Esophagus muscularis mucosa (tissue), 3 donors: ENCODE data around the gene C11orf24.

Experiments used
- CTCF ChIP-seq, 3 experiments: fragments of 200-600 bp in 2 of 3; fragments of 450-650 bp in 1 of 3; sonication (generic) in 2 of 3; IDR thresholded peaks; one replicate each; pipeline ENCODE4 v1.5.1; 2017 to 2019; ENCODE audit warnings: antibody characterized with exemption in 3 of 3, mild to moderate bottlenecking in 2 of 3, moderate library complexity in 1 of 3
- POLR2A ChIP-seq: fragments of 450-650 bp; IDR thresholded peaks from one replicate; pipeline ENCODE4 v1.6.1; 2017; ENCODE audit warnings: antibody characterized with exemption, moderate library complexity, mild to moderate bottlenecking, low read depth

GRCh38 chr11:68251765-68252164, 20.0 kb downstream of the C11orf24 start:
- TF ChIP-seq POLR2A: no peak
- TF ChIP-seq CTCF (IDR thresholded peaks at IDR 0.05): no peak
